ENCODE measurements around the gene NRXN3. TPM values are rescaled to one million over a fixed set of nuclear protein-coding genes. Genes with fewer than 3 reads are reported as not detected.

Gene NRXN3
- total RNA-seq, 1 experiment from 2014 or later = not detected

GRCh38 chr14:79248771-79249170 is 1078.6 kb downstream of the NRXN3 start:
- Histone ChIP-seq H3K9me3 (ENCODE audit: control insufficient read depth, insufficient read depth, low read depth, low read length) (no peaks in the 10 kb centered on the region), H3K4me1 (ENCODE audit: control insufficient read depth, insufficient read depth, low read length) (no peaks in the 10 kb centered on the region), H3K36me3 (ENCODE audit: control insufficient read depth, insufficient read depth, low read length) (no peaks in the 10 kb centered on the region), H3K27me3 (ENCODE audit: control insufficient read depth, insufficient read depth, low read length) (no peaks in the 10 kb centered on the region), H3K4me3 (ENCODE audit: low read depth in 2 of 2, low read length in 2 of 2) (no peak overlapping the region), H3K27ac (ENCODE audit: low read length) (no peak overlapping the region)
- no peak for DNase-seq (ENCODE audit: low read depth, low spot score)
- no peak for TF ChIP-seq SIN3A (IDR thresholded peaks at IDR 0.05; ENCODE audit: borderline replicate concordance, insufficient read depth, low read depth, low read length)
- TF ChIP-seq REST (IDR thresholded peaks at IDR 0.05; ENCODE audit: insufficient read depth in 1 of 2, low read depth in 2 of 2, low read length in 1 of 2) = no peak
- no peak for TF ChIP-seq CTCF (IDR thresholded peaks at IDR 0.05)
- TF ChIP-seq POLR2AphosphoS5 (IDR thresholded peaks at IDR 0.05; ENCODE audit: low read depth, low read length) = no peak
- no peak for TF ChIP-seq TCF7L2 (IDR thresholded peaks at IDR 0.05; ENCODE audit: low read depth, low read length)
- in situ Hi-C loops (cut with HindIII; ENCODE audit: low pct_unique_long_range_greater_than_20kb, low sequenced_read_pairs) = no loop called here
- ATAC-seq = no peak
- intact Hi-C loops (cut with micrococcal nuclease; ENCODE audit: unreplicated experiment) = no loop called here
- ChIA-PET CTCF (no interaction called here), POLR2A (no interaction called here)
- no TSS peak for BruUV-seq (replicated peaks)

- in situ Hi-C loops (cut with HindIII; ENCODE audit: low pct_unique_long_range_greater_than_20kb, low sequenced_read_pairs) = no loop called here
- ChIA-PET CTCF (no interaction called here), POLR2A (no interaction called here)
Observed at GRCh38 chr14:79251278-79251677, 1081.1 kb downstream of the NRXN3 start.

More at GRCh38 chr14:79251278-79251677, 1081.1 kb downstream of the NRXN3 start:
- Histone ChIP-seq H3K4me3 (ENCODE audit: low read depth in 2 of 2, low read length in 2 of 2) (no peak overlapping the region), H3K27me3 (ENCODE audit: control insufficient read depth, insufficient read depth, low read length) (no peaks in the 10 kb centered on the region), H3K36me3 (ENCODE audit: control insufficient read depth, insufficient read depth, low read length) (no peaks in the 10 kb centered on the region), H3K9me3 (ENCODE audit: control insufficient read depth, insufficient read depth, low read depth, low read length) (no peaks in the 10 kb centered on the region), H3K4me1 (ENCODE audit: control insufficient read depth, insufficient read depth, low read length) (no peaks in the 10 kb centered on the region), H3K27ac (ENCODE audit: low read length) (no peak overlapping the region)
- ATAC-seq = no peak
- DNase-seq (ENCODE audit: low read depth, low spot score) = no peak
- TF ChIP-seq SIN3A (IDR thresholded peaks at IDR 0.05; ENCODE audit: borderline replicate concordance, insufficient read depth, low read depth, low read length) = no peak
- no peak for TF ChIP-seq CTCF (IDR thresholded peaks at IDR 0.05)
- TF ChIP-seq TCF7L2 (IDR thresholded peaks at IDR 0.05; ENCODE audit: low read depth, low read length) = no peak
- TF ChIP-seq REST (IDR thresholded peaks at IDR 0.05; ENCODE audit: insufficient read depth in 1 of 2, low read depth in 2 of 2, low read length in 1 of 2) = no peak
- TF ChIP-seq POLR2AphosphoS5 (IDR thresholded peaks at IDR 0.05; ENCODE audit: low read depth, low read length) = no peak
- intact Hi-C loops (cut with micrococcal nuclease; ENCODE audit: unreplicated experiment) = no loop called here
- BruUV-seq (replicated peaks) = no TSS peak

All from Panc1 (cell line).